Liver (tissue), 9 donors: ENCODE measurements around the gene MMS19. TPM values are rescaled to one million over a fixed set of nuclear protein-coding genes. Genes with fewer than 3 reads are reported as not detected.

Experiments
- DNase-seq: peaks from one replicate; pipeline ENCODE4 v3.0.0-alpha.2; 2017; ENCODE audit warnings: low spot score
- H3K27ac ChIP-seq, 2 donors: one replicate each; pipeline ENCODE4 v1.7.0; 2013; ENCODE audit warnings: inconsistent platforms in 2 of 2, low read length in 2 of 2, control low read depth in 1 of 2, low read depth in 1 of 2, mild to moderate bottlenecking in 1 of 2
- H3K27me3 ChIP-seq, 4 donors: one replicate each; pipeline versions ENCODE4 v1.6.1 to v1.7.0; 2013; ENCODE audit warnings: low read length in 3 of 4, inconsistent platforms in 1 of 4, mild to moderate bottlenecking in 1 of 4, moderate library complexity in 1 of 4; ENCODE audit not compliant: control insufficient read depth in 4 of 4, insufficient read depth in 4 of 4
- H3K36me3 ChIP-seq, 4 donors: one replicate each; pipeline versions ENCODE4 v1.6.1 to v1.7.0; 2013; ENCODE audit warnings: low read length in 3 of 4, mild to moderate bottlenecking in 3 of 4, low read depth in 1 of 4, moderate library complexity in 1 of 4; ENCODE audit not compliant: control insufficient read depth in 4 of 4, insufficient read depth in 3 of 4
- H3K4me1 ChIP-seq, 4 donors: one replicate each; pipeline versions ENCODE4 v1.6.1 to v1.7.0; 2013; ENCODE audit warnings: low read length in 3 of 4, mild to moderate bottlenecking in 3 of 4, moderate library complexity in 1 of 4; ENCODE audit not compliant: control insufficient read depth in 4 of 4, insufficient read depth in 4 of 4
- H3K4me3 ChIP-seq, 3 donors: one replicate each; pipeline versions ENCODE4 v1.6.1 to v1.7.0; 2013; ENCODE audit warnings: low read length in 3 of 3, control low read depth in 1 of 3, low read depth in 1 of 3, mild to moderate bottlenecking in 1 of 3
- H3K9ac ChIP-seq, 2 donors: one replicate each; pipeline ENCODE4 v1.7.0; 2013; ENCODE audit warnings: low read length in 2 of 2, mild to moderate bottlenecking in 2 of 2, moderate library complexity in 2 of 2, control low read depth in 1 of 2, low read depth in 1 of 2
- H3K9me3 ChIP-seq, 4 donors: one replicate each; pipeline versions ENCODE4 v1.6.1 to v1.7.0; 2013; ENCODE audit warnings: low read length in 3 of 4; ENCODE audit not compliant: control insufficient read depth in 4 of 4
- FOXA1 ChIP-seq: IDR thresholded peaks from 2 replicates; pipeline ENCODE4 v1.6.1; 2016; ENCODE audit warnings: antibody characterized with exemption
- FOXA2 ChIP-seq: IDR thresholded peaks from 2 replicates; pipeline ENCODE4 v1.6.1; 2016; ENCODE audit warnings: antibody characterized with exemption
- GABPA ChIP-seq, 2 donors: IDR thresholded peaks in 1 of 2; conservative IDR thresholded peaks in 1 of 2; 2 replicates each; pipeline ENCODE4 v1.6.1; 2016; ENCODE audit warnings: antibody characterized with exemption in 2 of 2, mild to moderate bottlenecking in 1 of 2, moderate library complexity in 1 of 2
- HNF4G ChIP-seq: IDR thresholded peaks from 2 replicates; pipeline ENCODE4 v1.6.1; 2016; ENCODE audit warnings: antibody characterized with exemption
- JUND ChIP-seq, 2 donors: IDR thresholded peaks; 2 replicates each; pipeline ENCODE4 v1.6.1; 2016; ENCODE audit warnings: antibody characterized with exemption in 2 of 2
- RAD21 ChIP-seq, 2 donors: IDR thresholded peaks; 2 replicates each; pipeline ENCODE4 v1.6.1; 2016; ENCODE audit warnings: antibody characterized with exemption in 2 of 2, mild to moderate bottlenecking in 2 of 2
- RXRA ChIP-seq, 2 donors: IDR thresholded peaks; 2 replicates each; pipeline ENCODE4 v1.6.1; 2017 to 2018; ENCODE audit warnings: antibody characterized with exemption in 2 of 2, mild to moderate bottlenecking in 1 of 2
- TAF1 ChIP-seq: conservative IDR thresholded peaks from 2 replicates; pipeline ENCODE4 v1.6.1; 2016; ENCODE audit warnings: antibody characterized with exemption, mild to moderate bottlenecking
- YY1 ChIP-seq: IDR thresholded peaks from 2 replicates; pipeline ENCODE4 v1.6.1; 2016; ENCODE audit warnings: antibody characterized with exemption, mild to moderate bottlenecking
- WGBS: extraction: QIAGEN DNeasy Blood & Tissue Kit; methylation state at CpG from one replicate; pipeline ENCODE4 v1.1.7; 2013; 5-methylcytosine and 5-hydroxymethylcytosine counted together
- polyA plus RNA-seq, 2 donors: library from polyadenylated mRNA; stranded (reverse) in 1 of 2; unstranded in 1 of 2; fragments of 200-250 nt in 1 of 2; fragments of >200 nt in 1 of 2; fragmentation: Nextera tagmentation in 1 of 2; extraction: Ambion mirVana in 1 of 2; gene quantifications; one replicate each; pipeline versions ENCODE4 v1.2.1 to v1.2.3, GENCODE V29; 2013 to 2015
- total RNA-seq, 2 donors: library from RNA; depleted of rRNA; stranded (reverse); fragments of >200 nt; gene quantifications; one replicate each; pipeline ENCODE4 v1.2.3, GENCODE V29; 2014
- TF ChIP-seq, protein P1 (sequence below): fragments of 150-350 bp; IDR thresholded peaks from 2 replicates; pipeline ENCODE4 v1.5.1; 2017; ENCODE audit warnings: improper control_type of control experiment, low read depth, low read length; ENCODE audit not compliant: missing input control
- TF ChIP-seq, protein P2 (sequence below): IDR thresholded peaks from 2 replicates; pipeline ENCODE4 v1.6.1; 2016; ENCODE audit warnings: antibody characterized with exemption, mild to moderate bottlenecking
- TF ChIP-seq, protein P3 (sequence below): IDR thresholded peaks from 2 replicates; pipeline ENCODE4 v1.6.1; 2016; ENCODE audit warnings: antibody characterized with exemption
- donor health status: healthy.
- donor health status: healthy.
- donor health status: healthy.
- donor health status: healthy.
- donor health status: healthy.

Gene MMS19
- total and polyA plus RNA-seq, 4 donors = 15.0 to 29.1 (median 24.1) TPM

DNA sequence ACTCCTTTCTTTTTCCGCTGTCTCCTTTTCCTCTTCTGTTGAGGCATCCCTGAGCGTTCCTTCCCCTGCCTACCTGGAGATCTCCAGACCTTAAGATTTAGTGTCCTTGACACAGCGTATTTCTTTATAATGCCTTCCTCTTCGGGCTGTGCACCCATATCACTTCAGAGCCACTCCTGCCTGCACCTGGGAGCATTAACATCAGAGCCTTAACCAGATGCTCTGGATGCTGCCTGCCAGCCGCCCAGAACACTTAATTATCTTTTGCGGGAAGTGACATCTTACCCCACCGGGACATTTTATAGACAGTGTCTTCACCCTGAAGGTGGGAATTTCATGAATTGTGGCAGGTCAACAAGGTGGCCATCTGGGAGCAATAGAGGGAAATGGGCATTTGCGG lies 24.7 kb upstream of the MMS19 start:
- Histone ChIP-seq H3K9me3 (no peaks in the 10 kb centered on the region), H3K27me3 (no peaks in the 10 kb centered on the region), H3K4me3 (no peak overlapping the region), H3K4me1 (peaks cover 0 to 2% (median 0%) of the 10 kb centered on the region in 4 donors), H3K27ac (no peak overlapping the region), H3K36me3 (no peaks in the 10 kb centered on the region), H3K9ac (no peak overlapping the region)
- TF ChIP-seq TAF1 = no peak
- TF ChIP-seq FOXA1 = no peak
- no peak for TF ChIP-seq HNF4G
- no peak for TF ChIP-seq YY1
- no peak for TF ChIP-seq RAD21 (IDR thresholded peaks at IDR 0.05)
- TF ChIP-seq, protein P1, sequence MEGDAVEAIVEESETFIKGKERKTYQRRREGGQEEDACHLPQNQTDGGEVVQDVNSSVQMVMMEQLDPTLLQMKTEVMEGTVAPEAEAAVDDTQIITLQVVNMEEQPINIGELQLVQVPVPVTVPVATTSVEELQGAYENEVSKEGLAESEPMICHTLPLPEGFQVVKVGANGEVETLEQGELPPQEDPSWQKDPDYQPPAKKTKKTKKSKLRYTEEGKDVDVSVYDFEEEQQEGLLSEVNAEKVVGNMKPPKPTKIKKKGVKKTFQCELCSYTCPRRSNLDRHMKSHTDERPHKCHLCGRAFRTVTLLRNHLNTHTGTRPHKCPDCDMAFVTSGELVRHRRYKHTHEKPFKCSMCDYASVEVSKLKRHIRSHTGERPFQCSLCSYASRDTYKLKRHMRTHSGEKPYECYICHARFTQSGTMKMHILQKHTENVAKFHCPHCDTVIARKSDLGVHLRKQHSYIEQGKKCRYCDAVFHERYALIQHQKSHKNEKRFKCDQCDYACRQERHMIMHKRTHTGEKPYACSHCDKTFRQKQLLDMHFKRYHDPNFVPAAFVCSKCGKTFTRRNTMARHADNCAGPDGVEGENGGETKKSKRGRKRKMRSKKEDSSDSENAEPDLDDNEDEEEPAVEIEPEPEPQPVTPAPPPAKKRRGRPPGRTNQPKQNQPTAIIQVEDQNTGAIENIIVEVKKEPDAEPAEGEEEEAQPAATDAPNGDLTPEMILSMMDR = no peak
- TF ChIP-seq, protein P2, sequence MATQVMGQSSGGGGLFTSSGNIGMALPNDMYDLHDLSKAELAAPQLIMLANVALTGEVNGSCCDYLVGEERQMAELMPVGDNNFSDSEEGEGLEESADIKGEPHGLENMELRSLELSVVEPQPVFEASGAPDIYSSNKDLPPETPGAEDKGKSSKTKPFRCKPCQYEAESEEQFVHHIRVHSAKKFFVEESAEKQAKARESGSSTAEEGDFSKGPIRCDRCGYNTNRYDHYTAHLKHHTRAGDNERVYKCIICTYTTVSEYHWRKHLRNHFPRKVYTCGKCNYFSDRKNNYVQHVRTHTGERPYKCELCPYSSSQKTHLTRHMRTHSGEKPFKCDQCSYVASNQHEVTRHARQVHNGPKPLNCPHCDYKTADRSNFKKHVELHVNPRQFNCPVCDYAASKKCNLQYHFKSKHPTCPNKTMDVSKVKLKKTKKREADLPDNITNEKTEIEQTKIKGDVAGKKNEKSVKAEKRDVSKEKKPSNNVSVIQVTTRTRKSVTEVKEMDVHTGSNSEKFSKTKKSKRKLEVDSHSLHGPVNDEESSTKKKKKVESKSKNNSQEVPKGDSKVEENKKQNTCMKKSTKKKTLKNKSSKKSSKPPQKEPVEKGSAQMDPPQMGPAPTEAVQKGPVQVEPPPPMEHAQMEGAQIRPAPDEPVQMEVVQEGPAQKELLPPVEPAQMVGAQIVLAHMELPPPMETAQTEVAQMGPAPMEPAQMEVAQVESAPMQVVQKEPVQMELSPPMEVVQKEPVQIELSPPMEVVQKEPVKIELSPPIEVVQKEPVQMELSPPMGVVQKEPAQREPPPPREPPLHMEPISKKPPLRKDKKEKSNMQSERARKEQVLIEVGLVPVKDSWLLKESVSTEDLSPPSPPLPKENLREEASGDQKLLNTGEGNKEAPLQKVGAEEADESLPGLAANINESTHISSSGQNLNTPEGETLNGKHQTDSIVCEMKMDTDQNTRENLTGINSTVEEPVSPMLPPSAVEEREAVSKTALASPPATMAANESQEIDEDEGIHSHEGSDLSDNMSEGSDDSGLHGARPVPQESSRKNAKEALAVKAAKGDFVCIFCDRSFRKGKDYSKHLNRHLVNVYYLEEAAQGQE = no peak
- no peak for TF ChIP-seq FOXA2
- no peak for TF ChIP-seq RXRA (IDR thresholded peaks at IDR 0.05)
- WGBS = 93% methylated on average over 8 of the region's 8 CpGs
- DNase-seq = no peak

DNA sequence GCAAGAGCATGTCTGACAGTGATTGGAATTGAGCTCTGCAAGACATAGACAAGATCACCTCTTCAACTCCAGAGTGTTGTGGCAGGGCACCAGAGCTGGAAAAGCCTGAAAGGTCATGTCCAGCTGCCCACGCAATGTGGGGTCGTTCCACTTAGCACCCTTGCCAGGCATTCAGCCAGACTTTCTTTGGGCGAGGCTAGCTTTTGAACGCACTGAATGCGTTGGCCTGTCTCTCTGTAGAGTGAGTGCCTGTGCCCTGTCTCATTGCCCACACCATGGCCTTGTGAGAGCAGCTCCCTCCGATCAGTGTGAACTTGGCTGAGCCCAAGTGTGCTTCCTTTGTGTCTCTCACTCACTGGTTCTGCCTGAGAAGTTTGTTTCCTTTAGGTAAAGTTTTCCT lies 23.8 kb upstream of the MMS19 start:
- no peaks in the 10 kb centered on the region for H3K9me3 ChIP-seq
- TF ChIP-seq GABPA (IDR thresholded peaks at IDR 0.05 in 1 of 2, conservative IDR thresholded peaks at IDR 0.05 in 1 of 2) (no peak), RAD21 (IDR thresholded peaks at IDR 0.05) (no peak), JUND (IDR thresholded peaks at IDR 0.05) (no peak)
- TF ChIP-seq, protein P3, sequence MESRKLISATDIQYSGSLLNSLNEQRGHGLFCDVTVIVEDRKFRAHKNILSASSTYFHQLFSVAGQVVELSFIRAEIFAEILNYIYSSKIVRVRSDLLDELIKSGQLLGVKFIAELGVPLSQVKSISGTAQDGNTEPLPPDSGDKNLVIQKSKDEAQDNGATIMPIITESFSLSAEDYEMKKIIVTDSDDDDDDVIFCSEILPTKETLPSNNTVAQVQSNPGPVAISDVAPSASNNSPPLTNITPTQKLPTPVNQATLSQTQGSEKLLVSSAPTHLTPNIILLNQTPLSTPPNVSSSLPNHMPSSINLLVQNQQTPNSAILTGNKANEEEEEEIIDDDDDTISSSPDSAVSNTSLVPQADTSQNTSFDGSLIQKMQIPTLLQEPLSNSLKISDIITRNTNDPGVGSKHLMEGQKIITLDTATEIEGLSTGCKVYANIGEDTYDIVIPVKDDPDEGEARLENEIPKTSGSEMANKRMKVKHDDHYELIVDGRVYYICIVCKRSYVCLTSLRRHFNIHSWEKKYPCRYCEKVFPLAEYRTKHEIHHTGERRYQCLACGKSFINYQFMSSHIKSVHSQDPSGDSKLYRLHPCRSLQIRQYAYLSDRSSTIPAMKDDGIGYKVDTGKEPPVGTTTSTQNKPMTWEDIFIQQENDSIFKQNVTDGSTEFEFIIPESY = no peak
- H3K4me1 ChIP-seq = peaks cover 0 to 2% (median 0%) of the 10 kb centered on the region in 4 donors
- H3K4me3 ChIP-seq = no peak overlapping the region
- no peaks in the 10 kb centered on the region for H3K36me3 ChIP-seq
- 54% methylated on average over 6 of the region's 6 CpGs for WGBS
- no peaks in the 10 kb centered on the region for H3K27me3 ChIP-seq
- no peak for DNase-seq
- no peak overlapping the region for H3K9ac ChIP-seq
- no peak overlapping the region for H3K27ac ChIP-seq
